Measurements from ENCODE around the gene SLC2A10. TPM values are rescaled to one million over a fixed set of nuclear protein-coding genes. Genes with fewer than 3 reads are reported as not detected.

SLC2A10 gene
- total and polyA plus RNA-seq, 2 donors (not counting 3 experiments of a cell fraction or from before 2014, with no cell fraction given) = 11.2 to 13.6 TPM

- Histone ChIP-seq H3K36me3 (ENCODE audit: control insufficient read depth in 2 of 2, extremely low read depth in 1 of 2, insufficient read depth in 2 of 2, low read length in 2 of 2) (no peaks in the 10 kb centered on the region), H3K9ac (replicated peaks; ENCODE audit: extremely low read depth, insufficient read depth, low read length) (no peak overlapping the region), H3K4me1 (ENCODE audit: control insufficient read depth, extremely low read depth, insufficient read depth, low read length) (peaks cover 5% of the 10 kb centered on the region), H3K4me2 (ENCODE audit: insufficient read depth, low read length) (no peak overlapping the region), H3K9me3 (replicated peaks; ENCODE audit: control insufficient read depth, insufficient read depth, low read length) (no peaks in the 10 kb centered on the region), H3K9me1 (replicated peaks; ENCODE audit: control insufficient read depth, extremely low read depth, insufficient read depth, low read length) (no peaks in the 10 kb centered on the region), H3K4me3 (replicated peaks in 1 of 3; ENCODE audit: insufficient read depth in 1 of 3, low read depth in 1 of 3, low read length in 3 of 3) (no peak overlapping the region), H3K27me3 (ENCODE audit: control insufficient read depth in 2 of 2, insufficient read depth in 2 of 2, low read length in 2 of 2) (peaks cover 0 to 3% of the 10 kb centered on the region in 2 experiments), H3K27ac (ENCODE audit: insufficient read depth, low read depth, low read length) (no peak overlapping the region), H4K20me1 (replicated peaks; ENCODE audit: control insufficient read depth, extremely low read depth, insufficient read depth, low read length) (no peaks in the 10 kb centered on the region), H3K79me2 (ENCODE audit: control insufficient read depth, insufficient read depth, low read length) (no peaks in the 10 kb centered on the region), H2AFZ (ENCODE audit: low read depth, low read length) (no peak overlapping the region)
- no peak for TF ChIP-seq MAX (IDR thresholded peaks at IDR 0.05; ENCODE audit: insufficient read depth, insufficient read length)
- no peak for TF ChIP-seq EZH2 (IDR thresholded peaks at IDR 0.05; ENCODE audit: borderline replicate concordance, low read depth, low read length, severe bottlenecking)
- TF ChIP-seq POLR2A (IDR thresholded peaks at IDR 0.05; ENCODE audit: low read depth, low read length) = no peak
- no peak for TF ChIP-seq MYC (IDR thresholded peaks at IDR 0.05; ENCODE audit: low read depth, low read length)
- TF ChIP-seq POLR2AphosphoS5 (IDR thresholded peaks at IDR 0.05; ENCODE audit: insufficient read depth, low read depth, low read length) = no peak
- TF ChIP-seq FOS (IDR thresholded peaks at IDR 0.05; ENCODE audit: borderline replicate concordance, insufficient read depth, low read length) = no peak
- TF ChIP-seq CTCF (IDR thresholded peaks at IDR 0.05; ENCODE audit: extremely low read depth in 1 of 2, insufficient read depth in 1 of 2, low read depth in 1 of 2, low read length in 2 of 2) = no peak
- no peak for TF ChIP-seq GATA2 (IDR thresholded peaks at IDR 0.05; ENCODE audit: insufficient read depth, insufficient read length, low read depth, low read length)
- DNase-seq (ENCODE audit: low read depth, low spot score) (peak; percentile 32), FAIRE-seq (peak; percentile 26)
- dilution Hi-C loops (cut with MboI; ENCODE audit: extremely low pct_ligation_motif_present, low sequenced_read_pairs) (no loop called here), intact Hi-C loops (cut with micrococcal nuclease) (loop anchor here (10.0 kb wide), 1 partner anchor 1810 kb away; the partner anchor contains the start of gene YWHAB)
- BruUV-seq (replicated peaks) = no TSS peak
- POLR2A ChIA-PET = interaction anchor here (1.0 kb wide), 1 partner anchor 9 kb away, joined by 3 read pairs; no protein-coding TSS in a partner anchor
- CTCF ChIA-PET = interaction anchor here (1.4 to 1.5 kb wide), 3 partner anchors 8 to 135 kb away, joined by 3 to 4 read pairs (median 3); no protein-coding TSS in a partner anchor
Observed at GRCh38 chr20:46694484-46694883, 15.0 kb upstream of the SLC2A10 start.

Measured in endothelial cell of umbilical vein (primary cell).